NCI-H82 treated with DMSO at 0.1 percent for 48 hours (cell line): Measurements from ENCODE around the gene PES1.
"Not testable (repeated sequence)": the region's sequence is repeated elsewhere in the genome, so short reads cannot be mapped to it uniquely, and the experiment has no call there.

Experiments
- DNase-seq: peaks from one replicate; lab custom pipeline; 2025; ENCODE audit not compliant: unreplicated experiment; lab: John Stamatoyannopoulos, UW

Gene PES1

DNA sequence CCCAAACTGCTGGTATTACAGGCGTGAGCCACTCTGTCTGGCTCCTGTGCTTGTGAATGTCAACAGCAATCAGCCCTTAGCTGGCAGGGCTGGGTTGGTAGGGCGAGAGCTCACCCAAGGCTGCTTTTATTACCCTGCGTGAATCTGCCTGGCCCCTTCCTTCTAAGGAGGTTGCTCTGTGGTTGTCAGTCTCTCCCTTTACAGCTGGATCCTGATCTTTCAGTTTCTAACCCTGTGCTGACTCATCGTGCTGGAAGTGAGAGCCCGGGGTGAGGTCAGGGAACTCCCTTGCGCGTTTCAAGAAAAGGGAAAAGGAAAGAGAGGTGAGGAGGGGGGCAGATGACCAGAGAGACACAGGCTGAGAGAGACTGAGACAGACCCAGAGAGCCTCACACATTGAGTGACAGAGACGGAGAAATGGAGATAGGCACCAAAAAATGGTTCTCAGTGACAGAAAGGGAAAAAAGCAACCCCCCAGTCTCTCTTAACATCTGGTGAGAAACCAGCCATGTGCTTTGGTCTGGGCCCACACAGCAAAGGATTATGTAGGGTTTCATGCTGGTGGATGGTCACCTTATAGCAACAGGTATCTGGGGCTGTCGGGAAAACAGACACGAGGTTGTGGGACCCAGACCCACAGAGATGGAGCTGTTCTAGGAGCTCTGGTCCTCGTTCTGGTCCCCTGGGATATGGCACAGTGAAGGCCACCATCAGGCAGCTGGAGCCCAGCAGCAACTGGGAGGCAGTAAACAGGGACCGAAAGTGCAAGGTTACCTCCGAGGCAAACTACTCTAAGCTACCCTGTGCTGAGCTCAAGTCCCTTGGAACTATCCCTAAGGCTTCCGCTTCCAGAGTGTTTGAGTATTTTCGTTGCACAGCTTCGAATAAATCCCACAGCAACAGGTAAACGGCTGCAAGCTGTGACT is 17.8 kb upstream of the PES1 start:
- DNase-seq, result no peak

DNA sequence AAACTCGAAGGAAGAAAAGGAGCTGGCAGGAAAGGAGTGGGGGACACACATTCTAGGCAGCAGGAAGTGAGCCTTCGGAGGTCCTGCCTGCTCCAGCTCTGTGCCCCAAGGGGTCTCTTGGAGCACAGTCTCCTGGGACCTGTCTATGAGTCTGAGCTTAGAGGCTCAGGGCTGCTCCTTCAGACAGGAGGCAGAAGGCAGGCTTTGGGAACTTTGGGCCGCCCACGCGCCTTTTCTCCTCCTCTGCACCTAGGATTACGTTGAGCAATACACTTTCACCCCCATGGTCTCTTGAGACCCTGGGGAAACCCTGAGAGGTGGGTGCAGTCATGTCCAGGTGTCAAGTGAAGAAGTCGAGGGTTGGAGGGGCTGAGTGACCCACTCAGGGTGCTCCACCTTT is 16.2 kb upstream of the PES1 start:
- no peak for DNase-seq

DNA sequence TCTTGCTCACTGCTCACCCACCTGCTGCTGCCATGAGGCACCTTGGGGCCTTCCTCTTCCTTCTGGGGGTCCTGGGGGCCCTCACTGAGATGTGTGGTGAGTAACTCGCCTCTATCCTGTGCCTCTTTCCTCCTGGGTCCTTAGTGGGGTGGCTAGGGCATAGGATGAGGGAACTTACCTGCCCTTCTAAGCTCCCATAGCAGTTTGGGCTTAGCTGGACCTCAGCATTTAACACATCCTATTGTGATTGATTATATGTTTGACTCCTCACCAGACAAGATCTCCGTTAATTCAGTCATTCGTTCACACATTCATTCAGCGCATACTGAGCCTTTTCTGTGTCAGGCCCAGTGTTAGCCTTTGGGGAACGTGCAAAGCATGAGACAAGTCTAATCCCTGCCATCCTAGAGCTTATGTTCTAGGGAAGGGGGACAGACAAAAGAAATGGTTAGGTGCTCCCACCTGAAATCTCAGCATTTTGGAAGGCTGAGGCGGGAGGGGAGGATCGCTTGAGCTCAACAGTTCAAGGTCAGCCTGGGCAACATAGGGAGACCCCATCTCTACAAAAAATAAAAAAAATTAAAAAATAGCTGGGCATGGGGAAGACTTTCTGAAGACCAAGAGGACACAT is 15.7 kb upstream of the PES1 start:
- DNase-seq, result no peak

DNA sequence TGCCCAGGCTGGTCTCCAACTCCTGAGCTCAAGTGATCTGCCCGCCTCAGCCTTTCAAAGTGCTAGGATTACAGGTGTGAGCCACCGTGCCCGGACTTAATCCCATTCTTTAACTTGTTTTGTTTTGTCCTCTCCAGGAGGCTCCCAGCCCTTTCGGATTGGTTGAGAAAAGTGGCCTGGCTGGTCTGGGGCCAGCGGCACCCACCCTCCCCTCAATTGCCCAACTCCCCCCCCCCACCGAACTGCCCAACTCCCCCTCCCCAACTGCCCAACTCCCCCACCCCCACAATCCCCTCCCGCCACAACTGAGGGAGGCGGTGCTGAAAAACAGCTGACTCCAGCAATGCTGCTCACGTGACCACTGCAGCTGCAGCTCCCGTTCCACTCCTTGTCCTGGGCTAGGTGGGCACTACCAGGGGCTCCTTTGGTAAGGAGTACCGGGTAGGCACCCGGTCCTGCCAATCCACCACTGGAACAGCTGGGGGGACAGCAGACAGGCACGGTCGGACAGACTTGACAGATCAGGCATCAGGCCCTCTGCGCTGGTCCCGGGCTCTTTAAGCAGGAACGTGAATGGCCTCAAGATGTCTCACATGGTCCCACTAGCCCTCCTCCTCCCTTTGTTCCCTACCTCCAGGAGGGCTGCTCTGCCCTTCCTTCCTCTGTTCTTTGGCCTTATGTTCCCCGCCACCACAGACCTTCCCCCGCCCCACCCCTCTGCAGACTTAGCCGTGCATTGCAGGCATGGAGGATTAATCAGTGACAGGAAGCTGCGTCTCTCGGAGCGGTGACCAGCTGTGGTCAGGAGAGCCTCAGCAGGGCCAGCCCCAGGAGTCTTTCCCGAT is 15.0 kb upstream of the PES1 start, which contains the start of gene TCN2:
Gene TCN2, plus strand, starts transcription at position 720 of the 845 bp plus-strand sequence. CDS start 158 bp downstream, outside the sequence.
- peak; percentile 75 for DNase-seq

DNA sequence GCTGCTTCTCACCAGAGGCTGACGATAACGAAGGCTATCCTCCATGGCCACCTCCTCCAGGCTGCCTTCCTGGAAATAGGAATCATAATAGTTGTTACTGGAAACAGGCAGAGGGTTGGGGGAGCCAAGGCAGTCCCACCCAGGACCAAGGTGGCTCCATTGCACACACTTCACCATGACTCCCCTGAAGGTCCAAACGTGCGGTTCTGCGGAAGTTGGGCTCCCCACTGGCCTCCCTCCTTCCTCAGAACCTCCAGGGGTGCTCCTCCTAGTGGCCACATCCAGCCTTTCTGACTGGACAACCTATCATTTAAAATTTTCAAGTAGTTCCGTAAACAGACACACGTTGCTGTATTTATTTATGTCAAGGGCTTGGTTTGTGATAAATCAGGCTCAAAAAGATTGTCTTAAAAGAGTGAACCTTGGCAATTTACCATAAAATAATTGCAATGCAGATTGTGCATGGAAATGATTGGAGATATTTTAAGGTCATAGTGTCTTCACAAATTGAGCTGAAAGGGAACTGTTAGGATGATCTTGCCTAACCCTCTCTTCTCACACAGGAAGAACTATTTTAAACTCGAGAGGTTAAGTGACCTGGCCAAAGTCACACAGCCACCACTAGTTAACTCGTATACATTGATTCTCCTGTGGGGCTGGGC is 13.9 kb upstream of the PES1 start:
- peak; percentile 8 for DNase-seq

DNA sequence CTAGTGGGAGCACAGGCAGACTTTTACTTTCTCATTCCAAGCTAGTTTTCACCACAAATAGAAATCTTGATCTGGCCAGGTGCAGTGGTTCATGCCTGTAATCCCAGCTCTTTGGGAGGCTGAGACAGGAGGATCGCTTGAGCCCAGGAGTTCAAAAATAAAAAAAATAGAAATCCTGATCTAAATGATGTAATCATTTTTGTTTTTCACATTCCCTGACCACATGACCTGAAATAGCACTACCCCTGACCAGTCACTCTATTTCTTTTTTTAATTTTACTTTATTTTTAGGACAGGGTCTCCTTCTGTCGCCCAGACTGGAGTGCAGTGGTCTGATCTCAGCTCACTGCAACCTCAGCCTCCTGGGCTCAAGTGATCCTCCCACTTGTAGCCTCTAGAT is 13.0 kb upstream of the PES1 start:
- DNase-seq, result no peak

DNA sequence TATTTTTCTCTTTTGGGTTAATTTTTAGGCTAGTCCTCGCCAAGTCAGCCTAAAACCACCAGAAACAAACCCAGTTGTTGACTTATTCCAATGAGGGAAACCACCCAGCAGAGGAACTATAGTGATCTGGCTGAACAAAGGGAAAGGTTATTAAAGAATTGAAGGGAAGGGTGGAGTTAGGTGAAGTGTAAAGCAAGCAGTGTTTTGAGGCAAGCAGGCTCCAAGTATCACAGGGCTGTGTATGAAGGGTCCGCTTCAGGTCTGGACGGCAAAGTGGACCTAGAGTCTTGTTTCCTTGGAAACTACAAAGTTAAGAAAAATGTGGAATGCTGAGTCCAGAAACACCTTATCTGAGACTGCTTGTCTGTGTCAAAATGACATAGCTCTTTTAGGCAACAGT is 12.1 kb upstream of the PES1 start:
- no peak for DNase-seq

DNA sequence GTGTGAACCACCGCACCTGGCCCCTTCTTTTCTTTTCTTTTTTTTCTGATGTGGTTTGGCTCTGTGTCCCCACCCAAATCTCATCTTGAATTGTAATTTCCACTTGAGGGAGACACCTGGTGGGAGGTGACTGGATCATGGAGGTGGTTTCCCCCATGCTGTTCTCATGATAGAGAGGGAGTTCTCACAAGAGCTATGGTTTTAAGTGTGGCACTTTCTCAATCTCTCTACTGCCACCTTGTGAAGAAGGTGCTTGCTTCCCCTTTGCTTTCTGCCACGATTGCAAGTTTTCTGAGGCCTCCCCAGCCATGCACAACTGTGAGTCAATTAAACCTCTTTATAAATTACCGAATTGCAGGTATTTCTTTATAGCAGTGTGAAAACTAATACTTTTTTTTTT is 10.3 kb upstream of the PES1 start:
- DNase-seq, result peak; percentile 2

DNA sequence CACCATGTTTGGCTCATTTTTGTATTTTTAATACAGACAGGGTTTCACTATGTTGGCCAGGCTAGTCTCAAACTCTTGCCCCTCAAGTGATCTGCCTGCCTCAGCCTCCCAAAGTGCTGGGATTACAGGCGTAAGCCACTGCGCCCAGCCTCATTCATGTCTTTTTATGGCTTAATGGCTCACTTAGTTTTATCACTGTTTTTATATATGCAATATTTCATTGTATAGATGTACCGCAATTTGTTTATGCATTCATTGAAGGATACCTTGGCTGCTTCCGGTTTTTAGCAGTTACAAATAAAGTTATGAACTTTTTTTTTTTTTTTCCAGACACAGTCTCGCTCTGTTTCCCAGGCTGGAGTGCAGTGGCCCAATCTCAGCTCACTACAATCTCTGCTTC is 9.8 kb upstream of the PES1 start:
- no peak for DNase-seq

DNA sequence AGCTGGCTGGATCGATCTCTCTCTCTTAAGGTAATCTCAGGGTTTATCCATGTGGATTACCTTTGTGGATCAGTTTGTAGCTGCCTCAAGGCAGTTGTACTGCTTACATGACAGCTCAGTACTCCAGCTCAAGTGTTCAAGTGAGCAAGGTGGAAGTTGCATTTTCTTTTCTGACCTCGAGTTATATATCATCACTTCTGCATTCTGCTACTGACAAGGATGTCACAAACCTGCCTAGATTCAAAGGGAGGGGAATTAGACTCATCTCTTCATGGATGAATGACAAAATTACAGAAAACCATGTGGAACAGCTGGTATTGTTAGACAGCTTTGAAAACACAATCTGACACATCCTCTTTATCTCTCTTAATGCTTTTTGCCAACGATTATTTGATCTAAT is 9.2 kb upstream of the PES1 start:
- no peak for DNase-seq

DNA sequence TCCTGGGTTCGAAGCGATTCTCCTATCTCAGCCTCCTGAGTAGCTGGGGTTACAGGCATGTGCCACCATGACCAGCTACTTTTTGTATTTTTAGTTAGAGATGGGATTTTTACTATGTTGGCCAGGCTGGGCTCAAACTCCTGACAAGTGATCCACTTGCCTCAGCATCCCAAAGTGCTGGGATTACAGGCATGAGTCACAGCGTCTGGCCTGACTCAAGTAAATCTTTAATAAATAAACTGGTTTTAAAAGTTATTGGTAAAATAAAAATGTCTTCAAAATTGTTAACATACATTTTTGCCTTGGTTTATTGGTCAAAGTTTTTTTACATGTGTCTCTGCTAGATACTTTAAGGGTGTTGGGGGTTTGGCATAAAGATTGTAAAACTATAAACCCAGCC is 7.3 kb upstream of the PES1 start:
- no peak for DNase-seq

DNA sequence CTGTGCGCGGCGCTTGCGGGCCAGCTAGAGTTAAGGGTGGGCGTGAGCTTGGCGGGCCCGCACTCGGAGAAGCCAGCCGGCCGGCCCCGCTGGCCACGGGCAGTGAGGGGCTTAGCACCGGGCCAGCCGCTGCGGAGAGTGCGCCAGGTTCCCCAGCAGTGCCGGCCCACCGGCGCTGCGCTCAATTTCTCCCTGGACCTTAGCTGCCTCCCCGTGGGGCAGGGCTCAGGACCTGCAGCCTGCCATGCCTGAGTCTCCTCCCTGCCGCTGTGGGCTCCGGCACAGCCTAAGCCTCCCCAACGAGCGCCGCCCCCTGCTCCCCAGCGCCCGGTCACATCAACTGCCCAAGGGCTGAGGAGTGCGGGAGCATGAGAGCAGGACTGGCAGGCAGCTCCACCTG is 5.2 kb upstream of the PES1 start:
- no peak for DNase-seq

DNA sequence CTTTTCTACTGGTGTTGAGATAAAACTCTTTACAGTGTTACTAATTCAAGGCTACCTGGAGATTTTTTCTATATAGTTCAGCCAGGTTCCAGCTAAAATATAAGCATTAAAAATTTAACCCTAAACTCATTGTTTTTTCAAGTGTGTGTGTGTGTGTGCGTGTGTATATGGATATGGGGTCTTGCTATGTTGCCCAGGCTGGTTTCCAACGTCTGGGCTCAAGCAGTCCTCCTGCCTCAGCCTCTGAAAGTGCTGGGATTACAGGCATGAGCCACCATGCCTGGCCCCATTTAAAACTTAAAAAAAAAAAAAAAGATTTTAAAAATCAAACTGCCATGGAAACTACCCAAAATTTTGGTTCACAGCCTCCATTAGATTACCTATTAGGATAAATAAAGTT is 4.5 kb upstream of the PES1 start:
- DNase-seq, result no peak

DNA sequence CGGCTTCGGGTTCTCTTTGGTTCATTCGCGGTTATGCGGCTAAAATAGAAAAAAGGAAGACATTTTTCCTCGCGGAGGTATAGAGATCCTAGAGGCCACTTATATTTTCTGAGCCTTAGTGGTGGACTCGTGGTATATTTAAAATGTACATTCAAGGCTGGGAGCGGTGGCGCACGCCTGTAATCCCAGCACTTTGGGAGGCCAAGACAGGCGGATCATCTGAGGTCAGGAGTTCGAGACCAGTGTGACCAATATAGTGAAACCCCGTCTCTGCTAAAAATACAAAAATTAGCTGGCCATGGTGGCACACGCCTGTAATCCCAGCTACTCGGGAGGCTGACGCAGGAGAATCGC is 627 bp upstream of the PES1 start:
- DNase-seq, result not testable (repeated sequence)

DNA sequence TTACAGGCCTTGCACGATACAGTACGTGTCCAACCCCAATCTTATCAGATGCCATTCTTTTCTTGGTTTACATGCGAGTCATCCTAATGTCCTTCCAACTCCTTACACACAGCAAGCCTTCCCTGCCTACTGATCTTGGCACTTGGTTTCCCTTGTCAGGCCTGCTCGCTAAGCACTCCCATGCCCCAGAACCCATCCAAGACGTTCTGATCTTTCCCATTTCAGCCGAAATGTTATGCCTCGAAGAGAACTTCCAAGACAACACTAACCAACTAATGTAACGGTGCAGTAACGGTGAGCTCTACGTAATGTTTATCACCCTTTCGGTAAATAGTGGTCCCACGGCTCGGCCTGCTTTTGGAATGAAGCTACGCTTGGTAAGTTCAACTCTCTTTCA is 521 bp downstream of the PES1 start:
- no peak for DNase-seq

DNA sequence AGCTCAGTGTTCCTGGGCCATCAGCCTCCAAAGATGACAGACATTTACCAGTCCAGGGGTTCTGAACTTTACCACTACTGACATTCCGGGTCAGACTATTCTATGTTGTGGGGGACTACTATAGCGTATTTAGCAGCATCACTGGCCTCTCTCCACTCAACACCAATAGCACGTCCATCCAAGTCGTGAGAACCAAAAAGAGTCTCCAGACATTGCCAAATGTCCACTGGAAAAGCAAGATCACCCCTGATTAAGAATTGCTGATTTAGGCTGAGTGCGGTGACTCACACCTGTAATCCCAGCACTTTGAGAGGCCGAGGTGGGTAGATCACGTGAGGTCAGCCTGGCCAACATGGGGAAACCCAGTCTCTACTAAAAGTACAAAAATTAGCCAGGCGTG is 5.3 kb downstream of the PES1 start:
- no peak for DNase-seq

DNA sequence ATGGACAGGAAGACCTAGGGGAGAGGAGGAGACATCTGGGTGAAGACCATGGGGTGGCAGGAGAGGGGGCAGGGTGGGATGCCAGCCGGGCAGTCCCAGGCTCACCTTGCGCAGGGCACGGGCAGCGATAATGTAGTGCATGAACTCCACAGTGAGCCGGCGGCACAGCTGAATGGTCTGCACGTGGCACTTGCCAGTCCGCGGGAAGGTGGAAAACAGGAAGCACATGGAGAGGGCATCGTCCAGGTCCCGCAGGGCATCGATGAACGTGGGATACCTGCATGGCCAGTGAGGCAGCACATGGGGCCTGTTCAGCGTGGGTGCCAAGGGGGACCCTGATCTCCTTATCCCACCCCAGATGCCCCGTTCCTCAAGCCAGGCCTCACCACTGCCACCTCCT is 7.3 kb downstream of the PES1 start:
- DNase-seq, result no peak

DNA sequence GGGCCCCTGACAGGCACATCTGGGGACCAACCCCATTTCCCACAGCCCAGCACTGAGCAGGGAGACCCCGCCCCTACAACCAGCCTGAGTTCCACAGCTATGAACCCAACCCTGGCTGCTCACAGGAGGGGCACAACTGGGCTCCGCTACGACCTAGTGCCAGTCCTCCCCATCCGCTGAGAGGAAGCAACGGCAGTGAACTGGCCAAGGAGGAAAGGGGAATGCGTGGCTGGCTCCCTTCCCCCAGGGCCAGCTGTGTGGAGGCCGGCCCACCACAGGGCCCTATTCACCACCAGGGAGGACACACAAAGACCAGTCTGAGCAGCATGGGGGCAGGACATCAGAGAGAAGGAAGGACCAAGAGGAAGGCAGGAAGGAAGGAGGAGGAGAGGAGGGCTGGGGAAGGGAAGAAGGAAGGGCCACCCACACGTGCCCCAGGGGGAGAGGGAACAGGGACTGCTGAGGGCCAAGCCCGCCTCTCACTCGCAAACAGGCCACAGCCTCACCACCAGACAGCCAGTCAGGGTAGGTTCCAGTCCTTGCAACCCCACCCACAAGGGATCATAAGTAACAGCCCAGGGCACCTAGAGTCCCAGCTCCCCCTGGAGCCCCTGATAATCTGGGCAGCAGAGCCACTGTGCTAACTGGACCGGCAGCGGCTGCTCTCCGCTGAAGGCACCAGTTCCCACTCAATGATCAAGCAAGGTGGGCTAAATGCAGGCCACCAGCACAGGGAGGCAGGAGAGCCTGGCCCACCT is 8.7 kb downstream of the PES1 start:
- DNase-seq, result no peak

DNA sequence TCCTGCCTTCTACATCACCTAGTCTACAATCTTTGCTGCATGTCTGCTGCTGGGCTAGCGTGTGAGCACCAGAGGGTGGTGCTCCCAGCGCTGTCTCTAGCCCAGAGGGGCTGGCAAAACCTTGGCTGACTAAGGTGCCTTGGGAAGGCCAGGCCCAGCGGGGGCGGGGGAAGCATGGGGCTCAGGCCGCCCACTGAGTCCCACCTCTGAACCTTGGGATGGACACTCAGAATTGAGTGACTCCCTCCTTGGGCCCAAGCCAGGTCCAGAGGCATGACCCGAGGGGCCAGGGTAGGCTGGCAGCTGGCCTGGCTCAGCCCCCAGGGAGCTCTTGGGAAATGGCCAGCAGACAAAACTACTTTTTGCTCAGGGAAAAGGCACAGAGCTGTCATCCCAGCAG is 9.7 kb downstream of the PES1 start:
- DNase-seq, result no peak

DNA sequence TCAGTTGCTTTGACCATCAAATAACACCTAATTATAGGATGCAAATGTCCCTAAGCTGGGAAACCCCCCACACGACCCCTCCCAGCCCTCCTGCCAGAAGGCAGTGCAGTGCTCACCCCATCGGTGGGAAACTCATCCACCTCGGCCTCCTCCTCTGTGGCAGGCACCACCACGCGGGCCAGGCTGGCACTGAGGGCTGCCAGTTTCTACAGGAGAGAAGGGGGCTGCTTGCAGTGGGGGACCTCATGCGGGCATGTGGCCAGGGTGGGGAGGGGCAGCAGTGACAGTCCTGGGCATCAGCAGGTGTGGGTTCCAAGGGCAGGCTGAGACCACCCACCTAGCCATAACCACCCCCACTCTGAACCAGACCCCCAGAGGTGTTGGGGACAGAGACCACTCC is 10.8 kb downstream of the PES1 start:
- DNase-seq, result no peak
